GM18858 (cell line): Measurements from ENCODE around the gene COL4A6.

Experiments
- ATAC-seq: cut with Tn5 transposase; IDR thresholded peaks from one replicate; pipeline ENCODE4 v1.9.1; 2021; ENCODE audit not compliant: unreplicated experiment

The COL4A6 gene

DNA sequence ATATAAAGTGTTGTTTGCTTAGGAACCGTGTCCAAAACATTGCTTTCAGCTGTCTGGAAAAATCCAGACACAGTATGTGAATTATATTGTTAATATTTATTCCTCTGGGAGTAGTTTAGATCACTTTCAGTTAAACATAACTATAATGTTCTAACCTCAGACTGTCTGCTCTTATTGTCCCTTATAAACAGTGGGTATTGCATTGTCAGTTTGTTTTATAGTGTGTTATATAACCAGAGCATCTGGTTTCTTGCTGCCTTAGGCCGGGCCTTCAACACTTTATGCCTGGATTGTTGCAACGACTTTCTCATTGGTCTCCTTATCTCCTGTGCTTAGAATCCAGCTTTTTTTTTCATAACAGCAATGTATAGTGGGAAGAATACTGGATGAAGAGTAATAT is 320.2 kb downstream of the COL4A6 start:
- no peak for ATAC-seq

DNA sequence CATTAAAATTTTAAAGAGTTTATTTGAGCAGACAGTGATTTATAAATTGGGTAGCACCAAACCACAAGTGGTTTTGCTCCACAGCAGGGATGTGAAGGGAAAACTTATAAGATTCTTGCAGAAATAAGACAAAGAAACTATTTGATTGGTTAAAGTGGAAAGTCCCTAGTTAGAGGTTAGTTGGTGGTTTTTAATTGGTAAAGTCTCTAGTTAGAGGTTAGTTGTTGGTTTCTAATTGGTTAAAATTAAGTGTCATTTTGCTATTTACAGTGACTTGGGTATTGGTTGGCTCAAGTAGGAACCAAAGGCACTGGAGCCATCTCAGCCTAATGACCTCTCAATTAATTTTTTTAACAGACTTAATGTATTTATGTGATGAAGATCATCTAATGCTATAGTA is 323.7 kb downstream of the COL4A6 start:
- ATAC-seq = no peak
